Measurements from ENCODE around the gene PHKG1.

GRCh38 chr7:56115852-56116538, 23.2 kb upstream of the PHKG1 start, which contains the start of gene NUPR2:
- TF ChIP-seq RFX5 (IDR thresholded peaks at IDR 0.05; ENCODE audit: low read depth, low read length) (no peak), POLR2A (IDR thresholded peaks at IDR 0.05; ENCODE audit: low read depth, low read length) (no peak), CTCF (conservative IDR thresholded peaks at IDR 0.05; ENCODE audit: low read depth, low read length) (no peak), NFE2L2 (IDR thresholded peaks at IDR 0.05; ENCODE audit: low read depth, low read length) (no peak), USF2 (IDR thresholded peaks at IDR 0.05; ENCODE audit: low read depth, low read length) (no peak)
